ENCODE results near the gene SEPSECS.

SEPSECS gene

GRCh38 chr4:25113915-25114904, 46.0 kb downstream of the SEPSECS start:
- in situ Hi-C loops (cut with MboI; ENCODE audit: low pct_unique_long_range_greater_than_20kb, low sequenced_read_pairs, unreplicated experiment) = no loop called here
- DNase-seq (ENCODE audit: low spot score) = no peak
- no peak for TF ChIP-seq CTCF (IDR thresholded peaks at IDR 0.05; ENCODE audit: extremely low read depth, insufficient read depth, missing control alignments)

GRCh38 chr4:25112995-25113380, 47.3 kb downstream of the SEPSECS start:
- DNase-seq (ENCODE audit: low spot score) = no peak

GRCh38 chr4:25112366-25112994, 47.8 kb downstream of the SEPSECS start:
- TF ChIP-seq CTCF (IDR thresholded peaks at IDR 0.05; ENCODE audit: extremely low read depth, insufficient read depth, missing control alignments) = no peak
- DNase-seq (ENCODE audit: low spot score) = no peak
- in situ Hi-C loops (cut with MboI; ENCODE audit: low pct_unique_long_range_greater_than_20kb, low sequenced_read_pairs, unreplicated experiment) = no loop called here

More at GRCh38 chr4:25112995-25113380, 47.3 kb downstream of the SEPSECS start:
- no peak for TF ChIP-seq CTCF (IDR thresholded peaks at IDR 0.05; ENCODE audit: extremely low read depth, insufficient read depth, missing control alignments)
- in situ Hi-C loops (cut with MboI; ENCODE audit: low pct_unique_long_range_greater_than_20kb, low sequenced_read_pairs, unreplicated experiment) = no loop called here

GRCh38 chr4:25111648-25112196, 48.5 kb downstream of the SEPSECS start:
- in situ Hi-C loops (cut with MboI; ENCODE audit: low pct_unique_long_range_greater_than_20kb, low sequenced_read_pairs, unreplicated experiment) = no loop called here
- no peak for DNase-seq (ENCODE audit: low spot score)
- no peak for TF ChIP-seq CTCF (IDR thresholded peaks at IDR 0.05; ENCODE audit: extremely low read depth, insufficient read depth, missing control alignments)

GRCh38 chr4:25110527-25111329, 49.5 kb downstream of the SEPSECS start:
- in situ Hi-C loops (cut with MboI; ENCODE audit: low pct_unique_long_range_greater_than_20kb, low sequenced_read_pairs, unreplicated experiment) = no loop called here
- no peak for TF ChIP-seq CTCF (IDR thresholded peaks at IDR 0.05; ENCODE audit: extremely low read depth, insufficient read depth, missing control alignments)
- DNase-seq (ENCODE audit: low spot score) = no peak

GRCh38 chr4:25109511-25109910, 50.7 kb downstream of the SEPSECS start:
- in situ Hi-C loops (cut with MboI; ENCODE audit: low pct_unique_long_range_greater_than_20kb, low sequenced_read_pairs, unreplicated experiment) = no loop called here
- TF ChIP-seq CTCF (IDR thresholded peaks at IDR 0.05; ENCODE audit: extremely low read depth, insufficient read depth, missing control alignments) = no peak
- no peak for DNase-seq (ENCODE audit: low spot score)

Measured in GM13977 (cell line).